HL-60/S4 (cell line): ENCODE results near the gene MANBA.

Experiments
- in situ Hi-C: fragments of 300-500 bp; cut with MboI; formaldehyde crosslinking; loops from 2 replicates; pipeline ENCODE4 v1.14.3; 2022; ENCODE audit warnings: low sequenced_read_pairs

MANBA gene

DNA sequence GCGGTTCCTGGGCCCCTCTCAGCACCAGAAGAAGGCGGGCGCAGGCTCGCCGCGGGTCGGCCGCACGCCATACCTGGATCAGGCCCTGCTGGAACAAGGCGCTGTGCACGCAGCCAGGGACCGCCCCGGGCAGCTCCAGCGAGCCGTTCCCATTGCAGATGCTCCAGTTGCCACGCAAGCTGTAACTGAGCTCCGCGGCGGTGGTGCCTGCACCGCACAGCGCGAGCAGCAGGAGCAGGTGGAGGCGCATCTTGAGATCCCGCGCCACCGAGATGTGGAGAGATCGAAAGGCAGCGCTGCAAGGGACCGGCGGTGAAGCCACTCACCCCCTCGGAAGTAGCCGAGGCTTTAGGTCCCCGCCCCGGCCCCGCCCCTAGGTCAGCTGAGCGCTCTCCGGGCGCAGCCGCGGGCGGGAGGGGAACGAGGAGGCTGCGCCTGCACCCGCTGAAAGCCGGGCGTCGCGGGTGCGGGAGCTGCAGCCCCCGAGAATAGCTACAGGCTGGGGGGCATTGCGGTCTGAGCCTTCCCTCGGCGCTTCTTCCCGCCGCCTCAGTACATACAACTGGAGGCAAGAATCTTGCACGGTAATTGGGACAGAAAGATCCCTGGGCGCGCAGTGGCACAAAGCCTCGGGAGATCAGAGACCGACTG, at the start of gene MANBA:
Gene MANBA, minus strand, starts transcription at position 324 of the 651 bp plus-strand sequence. Its CDS starts 74 bp downstream, at position 250.
- in situ Hi-C loops: no loop called here

DNA sequence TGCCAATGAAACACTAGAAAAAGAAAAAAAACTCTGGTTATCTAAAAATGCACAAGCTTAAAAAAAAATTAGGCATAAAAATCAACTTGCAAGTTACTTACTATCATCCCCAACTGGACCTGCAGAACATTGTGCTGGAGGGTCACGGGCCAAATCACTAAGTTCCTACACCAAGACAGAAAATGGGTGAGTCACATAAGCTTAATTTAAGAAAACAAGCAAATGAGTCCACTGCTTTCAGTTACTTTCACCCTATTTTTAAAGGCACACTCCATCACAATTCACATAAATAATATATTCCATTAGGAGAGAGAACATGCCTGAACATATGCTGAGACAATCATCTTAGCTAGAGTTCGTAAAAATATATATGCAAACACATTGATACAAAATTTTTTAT, 48.9 kb upstream of the MANBA start:
- in situ Hi-C loops: no loop called here

DNA sequence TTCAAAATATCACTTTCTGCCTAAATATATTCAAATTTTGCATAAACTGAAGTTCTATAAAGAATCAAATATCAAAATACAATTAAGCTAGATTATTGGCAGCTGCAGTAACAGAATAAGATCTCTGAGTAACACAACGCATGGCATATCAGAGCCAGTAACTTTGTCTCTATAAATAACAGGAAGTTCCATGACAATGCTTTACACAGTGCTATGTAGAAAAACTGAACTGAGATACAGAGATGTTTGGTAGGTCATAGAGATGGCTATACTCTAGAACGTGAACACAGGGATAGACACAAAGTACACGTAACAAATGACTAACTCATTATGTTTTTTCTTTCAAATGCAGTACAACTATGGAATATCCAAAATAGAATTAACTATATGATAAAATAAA, 48.4 kb upstream of the MANBA start:
- in situ Hi-C loops: no loop called here

DNA sequence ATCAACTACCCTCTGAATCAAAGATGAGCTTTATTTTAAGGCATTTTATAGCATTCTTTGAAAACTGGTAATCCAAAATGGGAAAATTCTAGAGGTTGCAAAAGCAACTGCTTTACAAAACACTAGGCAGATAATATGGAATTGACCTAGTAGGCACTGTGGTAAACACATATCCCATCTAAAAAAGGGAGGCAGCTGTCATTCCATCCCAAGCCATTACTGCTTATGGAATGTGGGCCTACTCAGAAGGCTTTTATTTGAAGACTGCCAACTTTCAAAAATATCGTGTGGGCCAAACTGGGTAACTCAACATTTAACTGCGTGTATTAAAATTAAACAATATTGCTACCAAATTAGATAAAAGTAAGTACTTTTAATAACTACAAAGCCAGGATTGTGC, 47.2 kb upstream of the MANBA start:
- in situ Hi-C loops: no loop called here

DNA sequence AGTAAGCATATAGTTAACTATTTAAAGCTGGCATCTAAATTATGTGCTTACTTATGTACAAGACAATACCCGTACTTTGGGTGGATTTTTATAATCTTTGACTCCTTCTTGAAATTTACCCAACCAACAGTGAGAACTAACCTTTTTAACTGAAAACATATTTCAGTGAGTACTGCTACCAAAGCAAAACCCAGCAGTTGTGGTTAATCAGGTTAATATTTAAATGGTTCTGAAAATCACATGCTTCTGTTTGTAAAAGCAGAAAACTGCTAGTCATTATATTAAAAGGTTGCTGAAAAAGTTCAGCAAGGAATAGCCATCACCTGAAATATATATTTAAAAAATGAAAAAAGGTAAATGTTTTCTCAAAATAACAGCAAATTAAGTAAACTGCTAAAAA, 46.6 kb upstream of the MANBA start:
- in situ Hi-C loops: no loop called here

DNA sequence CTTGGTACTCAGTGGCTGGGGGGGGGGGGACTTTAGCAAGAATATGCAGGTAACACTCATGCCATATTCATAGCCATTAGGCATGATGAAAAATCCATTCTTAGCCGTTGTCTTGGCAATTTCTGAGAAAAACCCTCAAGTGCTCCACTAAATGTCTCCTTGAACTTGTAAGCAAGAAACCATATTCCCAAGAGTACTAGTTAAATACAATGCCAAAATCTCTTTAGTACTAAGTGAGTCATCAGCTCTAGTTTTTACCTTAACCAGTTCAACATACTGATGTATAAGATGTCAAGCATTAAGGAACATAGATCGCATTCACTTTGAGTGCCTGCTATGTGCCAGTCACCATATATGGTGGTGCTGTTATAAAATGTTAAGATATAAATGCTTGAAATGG, 39.0 kb upstream of the MANBA start:
- in situ Hi-C loops: no loop called here

DNA sequence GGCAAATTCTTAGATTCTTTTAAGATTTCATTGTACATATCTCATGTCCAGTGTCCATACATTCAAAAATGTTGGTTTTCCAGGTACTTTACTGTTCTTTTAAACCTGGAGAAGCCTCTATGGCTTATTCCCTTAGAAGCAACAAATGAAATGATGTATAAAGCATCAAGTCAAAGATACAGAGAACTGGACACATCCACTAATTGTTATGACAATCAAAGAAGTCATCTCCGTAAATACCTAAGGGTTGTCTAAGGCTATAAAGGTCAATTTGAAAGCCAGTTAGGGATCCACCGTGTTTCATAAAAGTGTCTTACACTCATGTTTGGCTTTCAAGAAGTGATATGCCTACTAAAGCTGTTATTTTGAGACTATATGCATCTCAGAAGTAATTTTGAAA, 34.2 kb upstream of the MANBA start:
- in situ Hi-C loops: no loop called here

DNA sequence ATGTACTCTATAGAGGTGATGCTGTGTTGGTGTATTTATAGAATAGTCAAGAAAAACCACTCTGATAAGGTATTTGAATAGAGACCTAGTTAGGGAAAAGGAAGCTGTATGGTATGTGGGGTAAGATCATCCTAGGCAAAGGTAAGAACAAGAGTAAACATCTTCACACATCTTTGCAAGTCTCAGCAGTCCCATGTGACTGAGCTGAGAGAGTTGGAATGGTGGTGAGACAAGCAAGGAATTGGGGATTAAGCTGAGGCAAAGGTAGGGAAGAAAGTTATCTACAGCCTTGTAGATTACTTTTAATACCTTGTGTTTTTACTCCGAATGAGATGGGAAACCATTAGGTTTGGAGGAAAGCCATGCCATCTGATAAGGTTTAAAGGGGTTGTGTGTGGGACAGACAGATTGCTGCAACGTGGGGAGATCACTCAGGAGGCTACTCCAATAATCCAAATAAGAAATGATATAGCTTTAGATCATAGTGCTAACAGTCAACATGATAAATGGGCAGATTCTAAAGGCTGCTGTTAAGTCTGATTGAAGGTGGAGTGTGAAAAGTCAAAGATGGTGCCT, 31.7 kb upstream of the MANBA start:
- in situ Hi-C loops: no loop called here

DNA sequence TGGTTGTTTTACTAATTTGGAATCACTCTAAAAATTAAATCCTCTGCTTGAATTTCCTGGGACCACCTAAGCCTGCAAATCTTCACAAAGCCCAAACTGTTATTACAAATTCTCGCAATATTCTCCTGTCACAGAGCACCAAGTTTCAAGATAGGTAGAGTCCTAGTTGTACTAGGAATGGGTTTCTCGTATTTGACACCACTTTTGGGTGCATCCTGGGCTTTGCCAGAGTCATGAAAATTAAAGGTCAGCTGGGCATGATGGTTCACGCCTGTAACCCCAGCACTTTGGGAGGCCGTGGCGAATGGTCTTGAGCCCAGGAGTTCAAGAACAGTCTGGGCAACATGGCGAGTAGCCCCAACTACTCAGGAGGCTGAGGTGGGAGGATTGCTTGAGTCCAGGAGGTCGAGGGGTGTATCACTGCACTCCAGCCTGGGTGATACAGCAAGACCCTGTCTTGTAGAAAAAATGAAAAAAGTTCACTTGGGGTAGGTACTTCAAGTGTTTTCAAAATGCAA, 30.6 kb upstream of the MANBA start:
- in situ Hi-C loops: no loop called here

DNA sequence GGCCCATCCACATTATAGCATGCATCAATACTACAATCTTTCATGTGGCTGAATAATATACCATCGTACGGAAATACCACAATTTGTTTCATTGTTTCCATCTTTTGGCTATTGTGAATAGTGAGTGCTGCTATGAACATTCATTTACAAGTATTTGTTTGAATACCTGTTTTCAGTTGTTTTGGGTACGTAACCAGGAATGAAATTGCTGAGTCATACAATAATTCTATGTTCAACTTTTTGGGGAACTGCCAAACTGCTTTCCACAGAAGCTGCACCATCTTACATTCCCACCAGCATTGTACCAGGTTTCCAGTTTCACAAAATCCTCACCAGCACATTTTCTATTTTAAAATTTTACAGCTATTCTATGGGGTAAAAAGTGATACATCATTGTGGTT, 28.5 kb upstream of the MANBA start:
- in situ Hi-C loops: no loop called here

DNA sequence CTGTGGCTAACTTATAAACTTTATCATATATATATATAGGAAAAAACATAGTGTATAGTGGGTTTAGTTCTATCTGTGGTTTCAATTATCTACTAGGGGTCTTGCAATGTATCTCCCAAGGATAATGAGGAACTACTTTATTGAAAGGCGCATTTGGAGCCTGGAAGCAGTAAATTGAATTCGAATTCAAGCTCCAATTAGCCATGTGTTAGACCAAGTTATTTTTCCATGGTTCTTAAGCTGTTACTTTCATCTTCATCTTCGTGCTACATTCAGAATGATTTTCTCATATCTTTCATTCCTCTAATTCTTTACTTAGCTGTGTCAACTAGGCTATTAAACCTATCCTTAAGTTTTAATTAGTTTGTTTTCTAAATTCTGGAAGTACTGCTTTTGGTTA, 27.2 kb upstream of the MANBA start:
- in situ Hi-C loops: no loop called here

DNA sequence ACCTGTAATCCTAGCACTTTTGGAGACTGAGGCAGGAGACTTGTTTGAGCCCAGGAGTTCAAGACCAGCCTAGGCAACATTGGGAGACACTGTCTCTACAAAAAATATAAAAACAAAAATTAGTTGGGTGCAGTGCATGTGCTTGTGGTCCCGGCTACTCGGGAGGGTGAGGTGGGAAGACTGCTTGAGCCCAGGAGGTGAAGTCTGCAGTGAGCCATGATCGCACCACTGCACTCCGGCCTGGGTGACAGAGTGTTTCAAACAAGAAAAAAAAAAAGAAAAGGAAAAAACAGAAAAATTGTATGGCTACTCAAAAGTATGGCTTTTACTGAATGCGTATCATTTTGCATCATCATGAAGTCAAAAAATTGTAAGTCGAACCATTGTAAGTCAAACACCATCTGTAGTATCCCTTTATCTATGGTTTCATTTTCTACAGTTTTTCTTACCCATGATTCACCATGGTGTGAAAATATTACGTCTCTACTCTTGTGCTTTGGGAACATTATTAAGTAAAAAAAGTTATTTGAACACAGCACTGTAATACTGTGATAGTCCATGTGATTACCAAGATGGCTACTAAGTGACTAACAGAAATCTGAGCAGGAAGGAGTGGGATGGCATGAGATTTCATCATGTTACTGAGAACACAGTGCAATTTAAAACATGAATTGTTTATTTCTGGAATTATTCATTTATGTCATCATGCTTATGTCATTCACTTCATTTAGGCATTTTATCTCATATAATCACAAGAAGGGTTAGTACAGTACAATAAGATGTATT, 26.5 kb upstream of the MANBA start:
- in situ Hi-C loops: no loop called here

DNA sequence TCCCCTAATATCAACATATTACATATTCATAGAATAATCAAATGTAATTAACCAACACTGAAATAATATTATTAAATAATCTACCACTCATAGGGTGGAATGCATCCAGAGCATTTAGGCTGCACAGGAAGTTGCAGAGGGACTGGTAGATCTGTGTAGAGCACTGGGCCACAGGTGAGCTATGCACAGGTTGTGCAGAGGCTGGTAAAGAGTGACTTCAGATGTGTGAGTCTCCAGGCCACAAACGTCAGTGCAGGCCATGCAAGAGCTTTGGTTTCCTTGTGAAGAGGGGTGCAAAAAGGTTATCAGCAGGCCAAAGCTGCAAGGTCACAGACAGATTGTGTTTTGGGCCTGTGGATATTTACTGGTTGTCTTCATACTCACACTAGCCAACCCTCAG, 25.5 kb upstream of the MANBA start:
- in situ Hi-C loops: no loop called here

DNA sequence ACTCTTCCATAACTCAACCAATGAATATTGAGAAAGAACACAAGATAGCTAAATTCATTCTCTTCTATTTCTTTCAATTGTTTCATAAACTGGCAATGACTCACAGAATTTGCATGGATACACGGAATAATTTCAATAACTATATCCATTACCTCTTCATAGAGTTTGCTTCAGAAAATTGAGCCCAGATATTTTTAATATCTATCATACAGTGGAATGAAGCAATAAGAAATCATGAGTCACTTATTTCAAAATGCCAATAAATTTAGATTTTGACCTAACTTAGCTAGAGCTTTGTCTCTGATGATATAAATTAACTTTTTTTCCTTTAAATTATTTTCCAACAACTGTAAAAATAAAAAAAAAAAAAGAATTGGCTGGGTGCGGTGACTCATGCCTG, 22.2 kb upstream of the MANBA start:
- in situ Hi-C loops: no loop called here

DNA sequence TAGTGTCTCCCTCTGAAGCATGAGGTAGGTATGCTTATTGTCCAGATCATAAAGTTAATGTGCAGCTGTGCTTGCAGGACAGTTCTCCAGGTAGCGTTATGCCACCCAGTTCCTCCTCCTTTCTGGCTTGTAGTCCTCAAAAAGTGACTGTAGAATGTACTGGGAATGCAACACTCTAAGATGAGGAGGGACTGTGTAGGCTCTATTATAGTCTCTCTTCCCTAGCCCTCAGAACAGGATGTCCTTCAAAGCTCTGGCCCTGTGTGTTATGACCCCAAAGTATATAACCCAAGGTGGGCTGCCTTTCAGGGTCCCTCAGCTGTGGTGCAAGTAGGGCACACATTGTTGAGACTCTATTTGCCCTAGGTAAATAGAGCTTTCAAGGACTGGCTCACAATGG, 20.8 kb upstream of the MANBA start:
- in situ Hi-C loops: no loop called here

DNA sequence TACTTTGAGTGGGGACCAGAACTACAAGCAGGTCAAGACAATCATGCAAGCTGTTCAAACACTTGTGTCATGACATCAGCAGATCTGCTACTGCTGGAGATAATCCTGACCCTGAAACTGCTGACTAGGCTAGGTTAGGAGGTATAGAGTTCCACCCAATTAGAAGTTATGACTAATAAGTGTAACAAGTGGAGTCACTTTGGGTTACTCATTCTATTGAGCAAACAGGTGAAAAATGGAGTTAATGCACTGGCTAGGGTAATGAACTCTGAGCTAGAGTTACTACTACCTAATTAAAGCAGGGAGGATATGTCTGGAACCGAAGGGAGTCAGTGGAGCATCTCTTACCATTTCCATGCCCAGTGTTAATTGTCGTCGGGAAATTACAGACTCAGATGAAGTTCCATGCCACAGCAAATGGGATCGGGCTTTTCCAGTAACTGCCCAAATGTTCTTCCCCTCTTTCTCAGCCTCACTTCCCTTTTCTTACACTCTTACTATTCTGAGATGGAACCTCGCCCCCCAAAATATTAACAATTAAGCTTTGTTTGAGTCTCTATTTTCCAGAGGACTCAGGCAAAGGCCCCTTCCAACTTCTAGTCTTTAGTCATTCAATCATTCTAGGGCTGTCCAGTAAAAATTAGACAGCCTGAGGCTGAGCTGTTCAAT, 19.8 kb upstream of the MANBA start:
- in situ Hi-C loops: no loop called here

DNA sequence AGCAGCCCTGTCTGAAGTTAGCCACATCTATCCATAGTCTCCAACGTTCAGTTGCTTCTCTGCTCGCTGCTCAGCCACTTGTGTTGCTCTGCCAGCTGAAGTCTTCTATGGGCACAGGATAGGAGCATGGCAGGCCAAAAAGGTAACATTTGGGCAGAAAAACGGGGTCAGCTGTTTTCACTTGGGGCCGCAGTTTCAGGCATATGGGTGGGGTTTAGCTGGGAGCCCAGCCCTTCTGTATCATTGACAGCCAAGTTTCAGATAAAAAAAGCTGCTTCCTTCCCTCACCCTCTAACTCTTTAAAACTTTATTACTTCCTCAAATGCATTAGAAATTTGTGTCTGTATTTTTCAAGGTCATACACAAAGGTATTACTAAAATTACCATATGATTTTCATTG, 18.4 kb upstream of the MANBA start:
- in situ Hi-C loops: no loop called here

DNA sequence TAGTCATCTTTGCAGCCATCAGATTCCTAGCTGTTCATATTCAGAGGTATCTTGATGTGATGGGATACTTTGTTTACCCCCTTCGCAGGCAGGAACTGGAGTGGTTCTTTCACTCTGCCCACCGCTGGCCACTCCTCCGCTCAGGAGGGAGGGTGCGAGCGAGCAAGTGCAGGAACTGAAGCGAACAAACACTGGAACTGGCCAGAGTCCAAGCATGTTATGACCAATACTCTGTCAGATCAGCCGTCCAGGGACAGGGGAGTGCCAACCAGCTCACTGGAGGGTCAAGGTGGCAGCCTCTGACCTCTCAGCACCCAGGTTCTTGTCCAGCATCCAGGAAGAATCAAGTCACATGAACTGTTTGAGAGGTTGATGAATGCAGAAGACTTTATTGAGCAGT, 18.0 kb upstream of the MANBA start:
- in situ Hi-C loops: no loop called here

DNA sequence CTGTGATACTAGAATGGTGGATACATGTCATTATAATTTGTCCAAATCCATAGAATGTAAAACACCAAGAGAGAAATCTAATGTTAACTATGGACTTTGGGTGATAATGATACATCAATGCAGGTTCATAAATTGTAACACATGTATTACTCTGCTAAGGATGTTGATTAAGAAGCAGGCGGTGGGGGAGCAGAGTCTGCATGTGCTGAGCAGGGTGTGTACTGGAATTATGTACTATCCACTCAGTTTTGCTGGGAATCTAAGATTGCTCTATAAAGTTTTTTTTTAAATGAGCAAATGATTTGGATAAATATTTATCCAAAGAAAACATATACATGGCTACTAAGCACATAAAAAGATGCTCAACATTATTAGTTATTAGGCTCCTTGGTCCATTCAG, 15.0 kb upstream of the MANBA start:
- in situ Hi-C loops: no loop called here

DNA sequence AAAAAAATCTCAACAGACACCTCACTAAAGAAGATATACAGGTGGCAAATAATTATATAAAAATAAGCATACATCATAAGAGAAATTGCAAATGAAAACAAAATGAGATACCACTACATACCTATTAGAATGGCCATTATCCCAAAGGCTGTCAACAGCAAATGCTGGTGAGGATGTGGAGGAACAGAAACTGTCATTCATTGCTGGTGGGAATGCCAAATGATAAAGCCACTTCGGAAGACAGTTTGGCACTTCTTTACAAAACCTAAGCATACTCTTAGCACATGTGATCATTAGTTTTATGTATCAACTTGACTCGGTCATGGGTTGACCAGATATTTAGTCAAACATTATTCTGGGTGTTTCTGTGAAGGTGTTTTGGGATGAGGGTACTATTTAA, 13.5 kb upstream of the MANBA start:
- in situ Hi-C loops: no loop called here

DNA sequence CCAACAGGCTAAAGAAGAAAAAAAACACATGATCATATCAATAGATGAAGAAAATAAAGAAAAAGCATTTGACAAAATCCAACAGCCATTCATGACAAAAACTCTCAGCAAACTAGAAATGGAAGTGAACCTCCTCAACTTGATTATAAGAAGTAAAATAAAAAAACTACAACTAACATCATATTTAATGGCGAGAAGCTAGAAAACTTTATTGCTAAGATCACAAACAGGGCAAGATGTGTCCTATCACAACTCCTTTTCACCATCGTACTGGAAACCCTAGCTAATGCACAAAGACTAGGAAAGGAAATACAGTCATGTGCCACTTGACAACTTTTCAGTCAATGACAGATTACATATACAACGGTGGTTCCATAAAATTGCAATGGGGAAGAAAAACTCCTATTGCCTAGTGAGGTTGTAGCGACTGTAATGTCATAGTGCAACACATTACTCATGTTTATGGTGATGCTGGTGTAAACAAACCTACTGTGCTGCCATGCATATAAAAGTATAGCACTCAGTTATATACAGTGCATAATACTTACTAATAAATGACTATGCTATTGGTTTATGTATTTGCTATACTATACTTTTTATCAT, 12.1 kb upstream of the MANBA start:
- in situ Hi-C loops: no loop called here
